ENCODE measurements around the gene SH3PXD2A.

GRCh38 chr10:103659674-103660363, 195.6 kb downstream of the SH3PXD2A start:
- TF ChIP-seq CTCF (IDR thresholded peaks at IDR 0.05) (no peak), POLR2AphosphoS5 (IDR thresholded peaks at IDR 0.05) (no peak)
